ENCODE results near the gene RSBN1L.

RSBN1L gene

GRCh38 chr7:77757589-77757988 is 61.3 kb downstream of the RSBN1L start:
- TF ChIP-seq POLR2AphosphoS5 (IDR thresholded peaks at IDR 0.05; ENCODE audit: low read depth, low read length) (no peak), SIN3A (IDR thresholded peaks at IDR 0.05; ENCODE audit: borderline replicate concordance, insufficient read depth, low read length) (no peak), TAF1 (IDR thresholded peaks at IDR 0.05; ENCODE audit: borderline replicate concordance, insufficient read depth, low read length) (no peak), FOXP2 (optimal IDR thresholded peaks at IDR 0.05; ENCODE audit: borderline replicate concordance, extremely low read depth, extremely low read length, insufficient read depth) (no peak)
- TF ChIP-seq, protein P1, sequence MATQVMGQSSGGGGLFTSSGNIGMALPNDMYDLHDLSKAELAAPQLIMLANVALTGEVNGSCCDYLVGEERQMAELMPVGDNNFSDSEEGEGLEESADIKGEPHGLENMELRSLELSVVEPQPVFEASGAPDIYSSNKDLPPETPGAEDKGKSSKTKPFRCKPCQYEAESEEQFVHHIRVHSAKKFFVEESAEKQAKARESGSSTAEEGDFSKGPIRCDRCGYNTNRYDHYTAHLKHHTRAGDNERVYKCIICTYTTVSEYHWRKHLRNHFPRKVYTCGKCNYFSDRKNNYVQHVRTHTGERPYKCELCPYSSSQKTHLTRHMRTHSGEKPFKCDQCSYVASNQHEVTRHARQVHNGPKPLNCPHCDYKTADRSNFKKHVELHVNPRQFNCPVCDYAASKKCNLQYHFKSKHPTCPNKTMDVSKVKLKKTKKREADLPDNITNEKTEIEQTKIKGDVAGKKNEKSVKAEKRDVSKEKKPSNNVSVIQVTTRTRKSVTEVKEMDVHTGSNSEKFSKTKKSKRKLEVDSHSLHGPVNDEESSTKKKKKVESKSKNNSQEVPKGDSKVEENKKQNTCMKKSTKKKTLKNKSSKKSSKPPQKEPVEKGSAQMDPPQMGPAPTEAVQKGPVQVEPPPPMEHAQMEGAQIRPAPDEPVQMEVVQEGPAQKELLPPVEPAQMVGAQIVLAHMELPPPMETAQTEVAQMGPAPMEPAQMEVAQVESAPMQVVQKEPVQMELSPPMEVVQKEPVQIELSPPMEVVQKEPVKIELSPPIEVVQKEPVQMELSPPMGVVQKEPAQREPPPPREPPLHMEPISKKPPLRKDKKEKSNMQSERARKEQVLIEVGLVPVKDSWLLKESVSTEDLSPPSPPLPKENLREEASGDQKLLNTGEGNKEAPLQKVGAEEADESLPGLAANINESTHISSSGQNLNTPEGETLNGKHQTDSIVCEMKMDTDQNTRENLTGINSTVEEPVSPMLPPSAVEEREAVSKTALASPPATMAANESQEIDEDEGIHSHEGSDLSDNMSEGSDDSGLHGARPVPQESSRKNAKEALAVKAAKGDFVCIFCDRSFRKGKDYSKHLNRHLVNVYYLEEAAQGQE (IDR thresholded peaks at IDR 0.05; ENCODE audit: insufficient read depth in 1 of 2, low read depth in 2 of 2, low read length in 2 of 2) = no peak

DNA sequence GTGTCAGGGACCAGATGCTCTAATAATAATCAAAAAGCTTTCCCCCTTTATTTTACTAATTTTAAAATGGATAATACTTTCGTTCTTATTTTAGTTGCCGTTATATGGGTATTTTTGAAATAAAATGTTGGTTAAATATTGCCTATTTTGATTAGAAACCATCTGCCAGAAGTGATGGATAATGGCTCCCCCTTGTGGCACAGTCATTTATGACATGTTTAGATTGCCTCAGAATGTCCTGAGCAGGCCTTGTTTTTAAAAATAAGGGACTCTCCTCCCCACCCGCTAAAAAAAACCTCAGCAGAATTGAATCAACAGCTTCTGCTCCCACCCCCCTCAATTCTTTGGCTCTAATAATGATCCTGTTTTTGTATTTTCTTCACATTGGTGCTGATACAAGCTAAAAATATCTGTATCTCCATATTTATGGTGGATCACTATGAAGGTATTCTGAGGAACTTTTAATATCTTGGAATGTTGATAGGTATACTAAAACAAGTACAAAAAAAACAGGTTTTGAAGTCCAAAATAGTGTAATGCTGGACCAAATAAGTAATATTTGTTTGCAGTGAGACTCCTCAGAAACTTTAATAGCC is 63.1 kb downstream of the RSBN1L start:
- TF ChIP-seq, protein P1 (IDR thresholded peaks at IDR 0.05; ENCODE audit: insufficient read depth in 1 of 2, low read depth in 2 of 2, low read length in 2 of 2) = no peak

DNA sequence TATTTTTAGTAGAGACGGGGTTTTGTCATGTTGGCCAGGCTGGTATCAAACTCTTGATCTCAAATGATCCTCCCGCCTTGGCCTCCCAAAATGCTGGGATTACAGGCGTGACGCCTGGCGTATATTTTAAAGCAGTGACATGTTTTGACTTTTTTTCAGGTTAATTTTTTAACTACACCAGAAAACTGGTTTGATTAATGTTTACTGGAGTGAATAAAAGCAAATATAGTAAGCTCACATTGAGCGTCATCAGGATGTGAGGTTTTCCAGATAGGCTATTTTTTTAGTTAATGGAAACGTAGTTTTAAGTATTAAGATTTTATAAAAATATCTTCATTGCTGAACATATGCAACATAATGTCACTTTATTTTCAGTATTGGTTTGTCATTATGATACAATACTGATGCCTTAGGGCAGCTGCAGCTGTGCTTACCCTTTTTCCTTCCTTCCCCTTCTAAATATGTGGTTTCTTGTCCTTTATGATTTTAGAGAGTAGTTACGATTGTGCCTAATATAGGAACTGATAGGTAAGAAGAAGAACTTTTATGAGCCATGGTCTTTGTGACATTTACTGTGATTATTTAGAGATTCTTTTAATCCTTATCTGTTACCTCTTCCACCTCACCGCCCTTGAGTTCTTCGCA is 64.7 kb downstream of the RSBN1L start:
- TF ChIP-seq POLR2AphosphoS5 (IDR thresholded peaks at IDR 0.05; ENCODE audit: low read depth, low read length) (no peak), TAF1 (IDR thresholded peaks at IDR 0.05; ENCODE audit: borderline replicate concordance, insufficient read depth, low read length) (no peak), FOXP2 (optimal IDR thresholded peaks at IDR 0.05; ENCODE audit: borderline replicate concordance, extremely low read depth, extremely low read length, insufficient read depth) (no peak), SIN3A (IDR thresholded peaks at IDR 0.05; ENCODE audit: borderline replicate concordance, insufficient read depth, low read length) (no peak)
- TF ChIP-seq, protein P1 (IDR thresholded peaks at IDR 0.05; ENCODE audit: insufficient read depth in 1 of 2, low read depth in 2 of 2, low read length in 2 of 2) = no peak

DNA sequence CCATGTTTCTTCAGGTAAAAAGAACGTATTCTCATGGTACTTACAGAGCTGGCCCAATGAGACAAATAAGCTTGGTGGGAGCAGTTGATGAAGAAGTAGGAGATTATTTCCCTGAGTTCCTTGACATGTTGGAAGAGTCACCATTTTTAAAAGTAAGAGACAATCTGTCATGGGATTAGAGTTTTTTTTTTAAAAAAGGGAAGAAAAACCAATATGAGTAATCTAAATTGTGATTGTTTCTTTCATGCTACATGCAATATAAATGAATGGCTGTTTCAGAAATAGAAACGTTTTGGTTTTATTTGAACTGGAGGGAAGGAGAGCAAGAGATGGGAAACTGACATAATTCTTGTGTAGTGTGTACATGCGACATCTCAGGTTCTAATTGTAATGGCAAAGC is 69.2 kb downstream of the RSBN1L start:
- TF ChIP-seq, protein P1 (IDR thresholded peaks at IDR 0.05; ENCODE audit: insufficient read depth in 1 of 2, low read depth in 2 of 2, low read length in 2 of 2) = no peak
- no peak for TF ChIP-seq POLR2AphosphoS5 (IDR thresholded peaks at IDR 0.05; ENCODE audit: low read depth, low read length)
- TF ChIP-seq SIN3A (IDR thresholded peaks at IDR 0.05; ENCODE audit: borderline replicate concordance, insufficient read depth, low read length) = no peak
- TF ChIP-seq FOXP2 (optimal IDR thresholded peaks at IDR 0.05; ENCODE audit: borderline replicate concordance, extremely low read depth, extremely low read length, insufficient read depth) = no peak
- no peak for TF ChIP-seq TAF1 (IDR thresholded peaks at IDR 0.05; ENCODE audit: borderline replicate concordance, insufficient read depth, low read length)
